NCI-H2107 treated with DMSO at 0.1 percent for 48 hours (cell line): Measurements from ENCODE around the gene ZNF836.
"Not testable (repeated sequence)": the region's sequence is repeated elsewhere in the genome, so short reads cannot be mapped to it uniquely, and the experiment has no call there.

Source experiments
- DNase-seq: peaks from one replicate; lab custom pipeline; 2025; ENCODE audit not compliant: unreplicated experiment; lab: John Stamatoyannopoulos, UW

Gene ZNF836

GRCh38 chr19:52171321-52172169 lies at the start of gene ZNF836:
Gene ZNF836, minus strand, starts transcription at chr19:52171621. Its CDS starts 3,549 bp downstream, at chr19:52168072.
- peak; percentile 51 for DNase-seq

- DNase-seq, result no peak
Observed at GRCh38 chr19:52221031-52221430, 49.6 kb upstream of the ZNF836 start.

- no peak for DNase-seq
Observed at GRCh38 chr19:52219611-52220010, 48.2 kb upstream of the ZNF836 start.

GRCh38 chr19:52217576-52217975 lies 46.2 kb upstream of the ZNF836 start:
- no peak for DNase-seq

GRCh38 chr19:52216401-52216800 lies 45.0 kb upstream of the ZNF836 start:
- no peak for DNase-seq

GRCh38 chr19:52214241-52214640 lies 42.8 kb upstream of the ZNF836 start:
- DNase-seq, result no peak

- no peak for DNase-seq
Observed at GRCh38 chr19:52212572-52213255, 41.3 kb upstream of the ZNF836 start.

- no peak for DNase-seq
Observed at GRCh38 chr19:52211926-52212571, 40.6 kb upstream of the ZNF836 start.

- no peak for DNase-seq
Observed at GRCh38 chr19:52211203-52211602, 39.8 kb upstream of the ZNF836 start.

- no peak for DNase-seq
Observed at GRCh38 chr19:52206481-52206880, 35.1 kb upstream of the ZNF836 start.

GRCh38 chr19:52200755-52201391 lies 29.5 kb upstream of the ZNF836 start:
- DNase-seq, result not testable (repeated sequence)

GRCh38 chr19:52200044-52200443 lies 28.6 kb upstream of the ZNF836 start:
- no peak for DNase-seq

GRCh38 chr19:52198678-52199077 lies 27.3 kb upstream of the ZNF836 start:
- DNase-seq, result no peak

GRCh38 chr19:52197964-52198363 lies 26.5 kb upstream of the ZNF836 start:
- DNase-seq, result no peak

GRCh38 chr19:52196256-52196967 lies 25.0 kb upstream of the ZNF836 start:
- no peak for DNase-seq

- no peak for DNase-seq
Observed at GRCh38 chr19:52191951-52192350, 20.5 kb upstream of the ZNF836 start.

GRCh38 chr19:52191389-52191788 lies 20.0 kb upstream of the ZNF836 start:
- DNase-seq, result no peak

GRCh38 chr19:52190487-52191293 lies 19.3 kb upstream of the ZNF836 start:
- DNase-seq, result no peak

- DNase-seq, result peak; percentile 99
Observed at GRCh38 chr19:52189735-52190486, 18.5 kb upstream of the ZNF836 start, which contains the start of gene PPP2R1A. Gene PPP2R1A, plus strand, starts transcription at chr19:52190052. Its CDS starts 45 bp downstream, at chr19:52190097.
